ENCODE measurements around the gene NPAS2. TPM values are rescaled to one million over a fixed set of nuclear protein-coding genes. Genes with fewer than 3 reads are reported as not detected.

The NPAS2 gene
- polyA plus RNA-seq, 1 of the 3 experiments (the other 2 are of a cell fraction): 58.5 TPM

DNA sequence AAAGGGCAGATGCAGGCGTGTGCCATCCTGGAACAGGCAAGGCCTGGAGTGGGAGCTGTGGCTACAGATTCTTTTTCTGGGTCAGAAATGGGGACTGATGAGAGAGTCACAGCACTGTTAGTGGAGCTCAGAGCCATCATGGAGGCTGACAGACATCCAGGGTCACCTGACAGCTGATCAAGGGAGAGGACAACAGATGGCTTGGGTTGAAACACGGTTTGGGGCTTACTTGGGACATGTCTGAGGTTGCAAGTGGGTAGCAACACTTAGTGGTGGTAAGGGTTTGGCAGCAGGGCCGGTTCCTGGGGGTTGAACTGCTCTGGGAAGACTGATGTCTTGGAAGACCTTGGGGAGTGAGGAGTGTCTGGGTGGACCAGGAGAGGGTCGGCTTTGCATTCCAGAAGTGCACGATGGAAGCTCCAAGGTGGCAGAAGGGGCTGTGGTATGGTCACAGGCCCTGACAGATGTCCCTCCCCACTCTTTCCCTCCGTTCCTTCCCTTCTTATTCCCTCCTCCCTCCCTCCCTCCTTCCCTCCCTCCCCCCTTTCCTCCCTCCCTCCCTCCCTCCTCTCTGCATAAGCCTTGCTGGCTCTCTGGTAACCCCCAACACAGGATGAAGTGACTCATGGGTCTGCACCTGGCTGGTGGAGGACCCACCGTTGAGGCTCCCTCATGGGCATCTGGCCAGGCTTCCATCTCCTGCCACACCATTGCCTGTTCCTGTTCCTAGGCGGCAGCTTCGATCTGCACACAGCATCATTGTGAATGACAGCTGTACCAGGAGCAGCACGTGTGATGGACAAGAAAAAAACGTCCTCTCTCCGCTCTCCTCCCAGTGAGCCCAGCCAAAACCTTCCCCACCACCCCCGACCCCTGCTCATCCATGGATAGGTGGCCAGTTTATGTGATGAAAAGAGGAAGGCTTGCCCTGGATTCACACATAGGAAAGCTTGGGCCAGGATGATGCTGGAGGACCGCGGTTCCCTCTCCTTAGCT is 118.4 kb downstream of the NPAS2 start:
- DNase-seq: no peak
- no peaks in the 10 kb centered on the region for H3K27me3 ChIP-seq (ENCODE audit: insufficient read depth)
- no peaks in the 10 kb centered on the region for H3K79me2 ChIP-seq (ENCODE audit: insufficient read depth)
- 73% methylated on average over 12 of the region's 15 CpGs for WGBS (ENCODE audit: low lambda C conversion rate)
- H3K4me1 ChIP-seq (ENCODE audit: control insufficient read depth in 1 of 2, insufficient read depth in 2 of 2, low read depth in 1 of 2, low read length in 1 of 2): peaks cover 4 to 20% of the 10 kb centered on the region in 2 experiments
- no peaks in the 10 kb centered on the region for H4K20me1 ChIP-seq (ENCODE audit: insufficient read depth)
- no peak overlapping the region for H3K9ac ChIP-seq
- ChIA-PET POLR2A (no interaction called here), CTCF (interaction anchor here (1.0 to 1.1 kb wide), 2 partner anchors 47 to 286 kb away, joined by 3 read pairs; no protein-coding TSS in a partner anchor)
- H3F3A ChIP-seq (replicated peaks; ENCODE audit: insufficient read depth): peaks cover 13% of the 10 kb centered on the region
- no peak overlapping the region for H3K4me2 ChIP-seq
- H3K9me2 ChIP-seq: no peaks in the 10 kb centered on the region
- no peak overlapping the region for H3K27ac ChIP-seq (ENCODE audit: low read depth in 2 of 2, low read length in 1 of 2)
- H2AFZ ChIP-seq (ENCODE audit: low read depth): no peak overlapping the region
- no peaks in the 10 kb centered on the region for H3K9me3 ChIP-seq
- H3K36me3 ChIP-seq (replicated peaks in 1 of 2; ENCODE audit: control insufficient read depth in 1 of 2, insufficient read depth in 2 of 2, low read length in 1 of 2): peaks cover 4 to 26% of the 10 kb centered on the region in 2 experiments
- no peak overlapping the region for H3K4me3 ChIP-seq (ENCODE audit: low read depth in 2 of 2, low read length in 1 of 2)
- TF ChIP-seq EZH2phosphoT487 (IDR thresholded peaks at IDR 0.05; ENCODE audit: borderline replicate concordance, low read depth) (no peak), RXRA (IDR thresholded peaks at IDR 0.05; ENCODE audit: borderline replicate concordance, low read depth) (no peak), ZBTB33 (IDR thresholded peaks at IDR 0.05; ENCODE audit: borderline replicate concordance, low read depth) (no peak), SMC3 (IDR thresholded peaks at IDR 0.05; ENCODE audit: low read depth, low read length) (no peak), NFIC (IDR thresholded peaks at IDR 0.05; ENCODE audit: borderline replicate concordance) (no peak), RCOR1 (IDR thresholded peaks at IDR 0.05; ENCODE audit: low read length) (no peak)
- TF ChIP-seq, protein P1, sequence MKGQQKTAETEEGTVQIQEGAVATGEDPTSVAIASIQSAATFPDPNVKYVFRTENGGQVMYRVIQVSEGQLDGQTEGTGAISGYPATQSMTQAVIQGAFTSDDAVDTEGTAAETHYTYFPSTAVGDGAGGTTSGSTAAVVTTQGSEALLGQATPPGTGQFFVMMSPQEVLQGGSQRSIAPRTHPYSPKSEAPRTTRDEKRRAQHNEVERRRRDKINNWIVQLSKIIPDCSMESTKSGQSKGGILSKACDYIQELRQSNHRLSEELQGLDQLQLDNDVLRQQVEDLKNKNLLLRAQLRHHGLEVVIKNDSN (IDR thresholded peaks at IDR 0.05; ENCODE audit: borderline replicate concordance, low read depth): no peak
- TF ChIP-seq, protein P2, sequence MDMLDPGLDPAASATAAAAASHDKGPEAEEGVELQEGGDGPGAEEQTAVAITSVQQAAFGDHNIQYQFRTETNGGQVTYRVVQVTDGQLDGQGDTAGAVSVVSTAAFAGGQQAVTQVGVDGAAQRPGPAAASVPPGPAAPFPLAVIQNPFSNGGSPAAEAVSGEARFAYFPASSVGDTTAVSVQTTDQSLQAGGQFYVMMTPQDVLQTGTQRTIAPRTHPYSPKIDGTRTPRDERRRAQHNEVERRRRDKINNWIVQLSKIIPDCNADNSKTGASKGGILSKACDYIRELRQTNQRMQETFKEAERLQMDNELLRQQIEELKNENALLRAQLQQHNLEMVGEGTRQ (IDR thresholded peaks at IDR 0.05; ENCODE audit: borderline replicate concordance, low read depth, low read length): no peak

GRCh38 chr2:100939445-100939844 is 119.5 kb downstream of the NPAS2 start:
- CTCF ChIA-PET: interaction anchor here (1.2 kb wide), 1 partner anchor 8 kb away, joined by 3 read pairs; no protein-coding TSS in a partner anchor
- no peaks in the 10 kb centered on the region for H3K9me3 ChIP-seq
- H3K27me3 ChIP-seq (ENCODE audit: insufficient read depth): no peaks in the 10 kb centered on the region
- 82% methylated on average over 4 of the region's 6 CpGs for WGBS (ENCODE audit: low lambda C conversion rate)
- no peak overlapping the region for H3K9ac ChIP-seq
- H3F3A ChIP-seq (replicated peaks; ENCODE audit: insufficient read depth): peaks cover 11% of the 10 kb centered on the region
- no peaks in the 10 kb centered on the region for H3K79me2 ChIP-seq (ENCODE audit: insufficient read depth)
- H2AFZ ChIP-seq (ENCODE audit: low read depth): no peak overlapping the region
- H3K9me2 ChIP-seq: no peaks in the 10 kb centered on the region
- no peaks in the 10 kb centered on the region for H4K20me1 ChIP-seq (ENCODE audit: insufficient read depth)
- no peak overlapping the region for H3K4me2 ChIP-seq
- H3K4me3 ChIP-seq (ENCODE audit: low read depth in 2 of 2, low read length in 1 of 2): no peak overlapping the region
- no peak for TF ChIP-seq TCF12 (IDR thresholded peaks at IDR 0.05)
- TF ChIP-seq, protein P2 (IDR thresholded peaks at IDR 0.05; ENCODE audit: borderline replicate concordance, low read depth, low read length): no peak
- TF ChIP-seq POLR2AphosphoS5 (IDR thresholded peaks at IDR 0.05; ENCODE audit: low read depth, low read length): no peak
- no peak for TF ChIP-seq ZBTB33 (IDR thresholded peaks at IDR 0.05; ENCODE audit: borderline replicate concordance, low read depth)
- TF ChIP-seq REST (IDR thresholded peaks at IDR 0.05; ENCODE audit: low read depth, low read length): no peak
- TF ChIP-seq, protein P3, sequence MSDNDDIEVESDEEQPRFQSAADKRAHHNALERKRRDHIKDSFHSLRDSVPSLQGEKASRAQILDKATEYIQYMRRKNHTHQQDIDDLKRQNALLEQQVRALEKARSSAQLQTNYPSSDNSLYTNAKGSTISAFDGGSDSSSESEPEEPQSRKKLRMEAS (IDR thresholded peaks at IDR 0.05; ENCODE audit: low read depth): no peak
- H3K36me3 ChIP-seq (replicated peaks in 1 of 2; ENCODE audit: control insufficient read depth in 1 of 2, insufficient read depth in 2 of 2, low read length in 1 of 2): peaks cover 4 to 22% of the 10 kb centered on the region in 2 experiments
- POLR2A ChIA-PET: no interaction called here
- peaks cover 3 to 18% of the 10 kb centered on the region in 2 experiments for H3K4me1 ChIP-seq (ENCODE audit: control insufficient read depth in 1 of 2, insufficient read depth in 2 of 2, low read depth in 1 of 2, low read length in 1 of 2)
- no peak for DNase-seq
- no peak overlapping the region for H3K27ac ChIP-seq (ENCODE audit: low read depth in 2 of 2, low read length in 1 of 2)

Measured in SK-N-SH (cell line).